ENCODE measurements around the gene SPINK7.

The SPINK7 gene

DNA sequence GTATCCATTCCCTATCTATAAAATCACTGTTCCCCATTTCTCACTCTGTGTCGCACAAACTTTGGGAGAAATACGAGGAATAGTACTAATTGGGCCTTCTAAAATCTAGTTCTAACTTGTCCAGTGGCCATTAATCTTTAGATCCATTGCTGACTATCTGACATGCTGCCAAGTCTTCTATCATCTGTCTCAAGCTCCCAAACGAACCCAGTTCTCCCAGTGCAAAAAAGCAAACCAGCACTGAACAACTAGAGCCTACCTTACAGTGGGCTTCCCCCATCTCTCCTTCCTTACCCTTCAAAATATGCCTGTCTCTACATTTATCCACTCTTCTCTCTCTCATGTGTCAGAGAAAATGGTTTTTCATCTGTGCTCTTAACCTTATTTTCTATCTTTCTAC lies 3.2 kb upstream of the SPINK7 start:
- H3K36me3 ChIP-seq (replicated peaks; ENCODE audit: insufficient read depth, low read length) = no peaks in the 10 kb centered on the region
- H3K9me2 ChIP-seq (replicated peaks; ENCODE audit: insufficient read depth, low read length) = no peaks in the 10 kb centered on the region
- H3K79me2 ChIP-seq (ENCODE audit: low read length) = no peaks in the 10 kb centered on the region
- DNase-seq = no peak
- no peak overlapping the region for H3K9ac ChIP-seq (ENCODE audit: low read length)
- no peaks in the 10 kb centered on the region for H3F3A ChIP-seq (ENCODE audit: insufficient read depth, low read length)
- no peaks in the 10 kb centered on the region for H3K9me3 ChIP-seq (replicated peaks; ENCODE audit: insufficient read depth, low read length)
- H3K27ac ChIP-seq (ENCODE audit: low read length) = no peak overlapping the region
- H3K4me3 ChIP-seq (ENCODE audit: low read length) = no peak overlapping the region
- no peak overlapping the region for H2AFZ ChIP-seq (ENCODE audit: low read length)
- no peaks in the 10 kb centered on the region for H3K4me1 ChIP-seq (ENCODE audit: low read length)
- no peaks in the 10 kb centered on the region for H4K20me1 ChIP-seq (ENCODE audit: insufficient read depth, low read length)
- TF ChIP-seq EZH2phosphoT487 (IDR thresholded peaks at IDR 0.05; ENCODE audit: low read length) (no peak), EZH2 (optimal IDR thresholded peaks at IDR 0.05; ENCODE audit: low read depth, low read length) (no peak)
- TF ChIP-seq, protein P1, sequence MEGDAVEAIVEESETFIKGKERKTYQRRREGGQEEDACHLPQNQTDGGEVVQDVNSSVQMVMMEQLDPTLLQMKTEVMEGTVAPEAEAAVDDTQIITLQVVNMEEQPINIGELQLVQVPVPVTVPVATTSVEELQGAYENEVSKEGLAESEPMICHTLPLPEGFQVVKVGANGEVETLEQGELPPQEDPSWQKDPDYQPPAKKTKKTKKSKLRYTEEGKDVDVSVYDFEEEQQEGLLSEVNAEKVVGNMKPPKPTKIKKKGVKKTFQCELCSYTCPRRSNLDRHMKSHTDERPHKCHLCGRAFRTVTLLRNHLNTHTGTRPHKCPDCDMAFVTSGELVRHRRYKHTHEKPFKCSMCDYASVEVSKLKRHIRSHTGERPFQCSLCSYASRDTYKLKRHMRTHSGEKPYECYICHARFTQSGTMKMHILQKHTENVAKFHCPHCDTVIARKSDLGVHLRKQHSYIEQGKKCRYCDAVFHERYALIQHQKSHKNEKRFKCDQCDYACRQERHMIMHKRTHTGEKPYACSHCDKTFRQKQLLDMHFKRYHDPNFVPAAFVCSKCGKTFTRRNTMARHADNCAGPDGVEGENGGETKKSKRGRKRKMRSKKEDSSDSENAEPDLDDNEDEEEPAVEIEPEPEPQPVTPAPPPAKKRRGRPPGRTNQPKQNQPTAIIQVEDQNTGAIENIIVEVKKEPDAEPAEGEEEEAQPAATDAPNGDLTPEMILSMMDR (IDR thresholded peaks at IDR 0.05; ENCODE audit: low read length) = no peak
- H3K27me3 ChIP-seq (replicated peaks; ENCODE audit: insufficient read depth, low read length) = no peaks in the 10 kb centered on the region
- no peak overlapping the region for H3K4me2 ChIP-seq (ENCODE audit: low read depth, low read length)

DNA sequence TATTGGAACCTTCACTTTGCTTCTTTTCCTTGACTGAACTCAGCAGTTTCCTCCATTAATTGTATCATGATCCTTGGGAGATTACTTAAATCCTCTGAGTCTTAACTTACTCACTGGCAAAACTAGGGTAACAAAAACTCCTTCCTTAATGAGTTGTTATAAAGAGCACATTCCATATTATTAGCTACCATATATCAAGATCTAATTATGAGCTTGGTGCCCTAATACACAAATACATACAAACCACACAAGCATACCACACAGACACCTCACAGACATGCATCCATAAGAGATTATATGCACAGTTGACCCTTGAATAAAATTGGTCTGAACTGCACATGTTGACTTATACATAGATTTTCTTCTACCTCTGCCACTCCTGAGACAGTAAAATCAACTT lies 2.5 kb upstream of the SPINK7 start:
- H3K27ac ChIP-seq (ENCODE audit: low read length) = no peak overlapping the region
- no peak overlapping the region for H2AFZ ChIP-seq (ENCODE audit: low read length)
- H3K36me3 ChIP-seq (replicated peaks; ENCODE audit: insufficient read depth, low read length) = no peaks in the 10 kb centered on the region
- no peaks in the 10 kb centered on the region for H3K9me3 ChIP-seq (replicated peaks; ENCODE audit: insufficient read depth, low read length)
- H3K4me1 ChIP-seq (ENCODE audit: low read length) = no peaks in the 10 kb centered on the region
- TF ChIP-seq, protein P1 (IDR thresholded peaks at IDR 0.05; ENCODE audit: low read length) = no peak
- TF ChIP-seq EZH2 (optimal IDR thresholded peaks at IDR 0.05; ENCODE audit: low read depth, low read length) (no peak), EZH2phosphoT487 (IDR thresholded peaks at IDR 0.05; ENCODE audit: low read length) (no peak)
- no peaks in the 10 kb centered on the region for H3K9me2 ChIP-seq (replicated peaks; ENCODE audit: insufficient read depth, low read length)
- H3K27me3 ChIP-seq (replicated peaks; ENCODE audit: insufficient read depth, low read length) = no peaks in the 10 kb centered on the region
- no peaks in the 10 kb centered on the region for H3F3A ChIP-seq (ENCODE audit: insufficient read depth, low read length)
- H3K4me2 ChIP-seq (ENCODE audit: low read depth, low read length) = no peak overlapping the region
- H3K9ac ChIP-seq (ENCODE audit: low read length) = no peak overlapping the region
- H3K4me3 ChIP-seq (ENCODE audit: low read length) = no peak overlapping the region
- no peaks in the 10 kb centered on the region for H3K79me2 ChIP-seq (ENCODE audit: low read length)
- no peak for DNase-seq
- H4K20me1 ChIP-seq (ENCODE audit: insufficient read depth, low read length) = no peaks in the 10 kb centered on the region

DNA sequence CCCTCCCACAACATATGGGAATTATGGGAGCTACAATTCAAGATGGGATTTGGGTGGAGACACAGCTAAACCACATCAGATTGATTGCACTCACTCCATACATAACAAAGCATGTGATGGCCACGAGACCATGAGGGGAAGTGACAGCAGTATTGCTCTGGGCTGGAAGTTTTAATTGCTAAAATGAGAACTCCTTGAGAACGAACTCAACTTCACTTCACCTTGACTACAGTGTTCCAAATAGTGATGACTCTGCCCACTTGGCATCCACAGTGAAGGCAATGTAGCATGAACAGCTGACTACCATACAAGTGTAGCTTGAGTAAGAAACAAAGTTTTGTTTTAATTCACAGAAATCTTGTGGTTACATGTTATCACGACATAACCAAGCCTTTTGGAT lies 739 bp upstream of the SPINK7 start:
- no peak overlapping the region for H3K27ac ChIP-seq (ENCODE audit: low read length)
- no peak for DNase-seq
- no peaks in the 10 kb centered on the region for H3K36me3 ChIP-seq (replicated peaks; ENCODE audit: insufficient read depth, low read length)
- no peaks in the 10 kb centered on the region for H3K9me3 ChIP-seq (replicated peaks; ENCODE audit: insufficient read depth, low read length)
- no peaks in the 10 kb centered on the region for H3K79me2 ChIP-seq (ENCODE audit: low read length)
- no peaks in the 10 kb centered on the region for H3K27me3 ChIP-seq (replicated peaks; ENCODE audit: insufficient read depth, low read length)
- no peak overlapping the region for H2AFZ ChIP-seq (ENCODE audit: low read length)
- H3K4me2 ChIP-seq (ENCODE audit: low read depth, low read length) = no peak overlapping the region
- no peaks in the 10 kb centered on the region for H3F3A ChIP-seq (ENCODE audit: insufficient read depth, low read length)
- TF ChIP-seq, protein P1 (IDR thresholded peaks at IDR 0.05; ENCODE audit: low read length) = no peak
- no peak for TF ChIP-seq EZH2phosphoT487 (IDR thresholded peaks at IDR 0.05; ENCODE audit: low read length)
- no peak for TF ChIP-seq EZH2 (optimal IDR thresholded peaks at IDR 0.05; ENCODE audit: low read depth, low read length)
- H3K9me2 ChIP-seq (replicated peaks; ENCODE audit: insufficient read depth, low read length) = no peaks in the 10 kb centered on the region
- no peak overlapping the region for H3K4me3 ChIP-seq (ENCODE audit: low read length)
- no peak overlapping the region for H3K9ac ChIP-seq (ENCODE audit: low read length)
- H4K20me1 ChIP-seq (ENCODE audit: insufficient read depth, low read length) = no peaks in the 10 kb centered on the region
- no peaks in the 10 kb centered on the region for H3K4me1 ChIP-seq (ENCODE audit: low read length)
